Stomach (tissue), 9 donors: ENCODE results near the gene CCDC3. TPM values are rescaled to one million over a fixed set of nuclear protein-coding genes. Genes with fewer than 3 reads are reported as not detected.

Source experiments
- DNase-seq, 2 donors: peaks; one replicate each; pipeline versions ENCODE4 v3.0.0 to v3.0.0-alpha.2; 2013 to 2019
- H3K27ac ChIP-seq, 5 donors: fragments of 200-600 bp in 4 of 5; sonication (generic) in 4 of 5; one replicate each; pipeline ENCODE4 v1.5.1; 2013 to 2019; ENCODE audit warnings: mild to moderate bottlenecking in 1 of 5, moderate library complexity in 1 of 5
- H3K27me3 ChIP-seq, 3 donors: fragments of 200-600 bp; sonication (generic); one replicate each; pipeline ENCODE4 v1.5.1; 2017 to 2019; ENCODE audit warnings: mixed run types in 1 of 3
- H3K36me3 ChIP-seq, 4 donors: fragments of 200-600 bp; sonication (generic); 1 replicate in 3 of 4; 2 replicates in 1 of 4; pipeline ENCODE4 v1.5.1; 2016 to 2019
- H3K4me1 ChIP-seq, 4 donors: fragments of 200-600 bp; sonication (generic); one replicate each; pipeline ENCODE4 v1.5.1; 2016 to 2019
- H3K4me3 ChIP-seq, 4 donors: fragments of 200-600 bp; sonication (generic) in 3 of 4; one replicate each; pipeline ENCODE4 v1.5.1; 2016 to 2019; ENCODE audit warnings: mild to moderate bottlenecking in 1 of 4
- H3K9me3 ChIP-seq, 4 donors: fragments of 200-600 bp; sonication (generic); one replicate each; pipeline ENCODE4 v1.5.1; 2016 to 2019
- CTCF ChIP-seq, 7 experiments: fragments of 450-650 bp in 4 of 7; fragments of 200-600 bp in 3 of 7; sonication (generic) in 3 of 7; IDR thresholded peaks; one replicate each; pipeline ENCODE4 v1.5.1; 2016 to 2019; ENCODE audit warnings: antibody characterized with exemption in 7 of 7, control low read depth in 2 of 7, mild to moderate bottlenecking in 1 of 7
- EP300 ChIP-seq: sonication (generic); formaldehyde crosslinking; IDR thresholded peaks from one replicate; pipeline ENCODE4 v1.6.1; 2017; ENCODE audit warnings: antibody characterized with exemption
- POLR2A ChIP-seq, 4 donors: fragments of 450-650 bp; IDR thresholded peaks; one replicate each; pipeline ENCODE4 v1.6.1; 2016; ENCODE audit warnings: antibody characterized with exemption in 4 of 4, control low read depth in 2 of 4, mild to moderate bottlenecking in 1 of 4, moderate library complexity in 1 of 4
- POLR2AphosphoS5 ChIP-seq, 3 donors: sonication (generic); formaldehyde crosslinking; IDR thresholded peaks; one replicate each; pipeline ENCODE4 v1.6.1; 2016; ENCODE audit warnings: antibody characterized with exemption in 3 of 3
- WGBS, 5 donors: extraction: QIAGEN DNeasy Blood & Tissue Kit in 3 of 5; methylation state at CpG; one replicate each; pipeline versions ENCODE4 v1.1.5 to v1.1.7; 2013 to 2018; 5-methylcytosine and 5-hydroxymethylcytosine counted together
- intact Hi-C: fragments of 100-400 bp; cut with DNase I; formaldehyde crosslinking; loops from one replicate; pipeline ENCODE4 v1.15.1; 2023; ENCODE audit warnings: low total_unique reads
- polyA plus RNA-seq, 3 donors: library from polyadenylated mRNA; stranded (reverse); fragments of 200-250 nt; gene quantifications; one replicate each; pipeline ENCODE4 v1.2.3, GENCODE V29; 2013
- total RNA-seq, 5 donors: library from RNA; depleted of rRNA; stranded (reverse); fragments of >200 nt; gene quantifications; one replicate each; pipeline versions ENCODE4 v1.1.0 to v1.2.3, GENCODE V29; 2014 to 2016
- donor health status: healthy with polysubstance abuse.
- donor health status: Bipolar disorder and iron deficiency.
- donor health status: healthy.

CCDC3 gene
- total and polyA plus RNA-seq, 8 donors = 1.8 to 11.0 (median 4.8) TPM; not detected in 1

- intact Hi-C loops = no loop called here
- no peak for DNase-seq
- no peak overlapping the region for H3K4me3 ChIP-seq
- TF ChIP-seq EP300 (no peak), CTCF (IDR thresholded peaks at IDR 0.05) (no peak), POLR2AphosphoS5 (IDR thresholded peaks at IDR 0.05) (no peak), POLR2A (IDR thresholded peaks at IDR 0.05) (no peak)
- peaks cover 0 to 12% (median 8%) of the 10 kb centered on the region in 4 donors for H3K4me1 ChIP-seq
- 47 to 57% (median 53%) methylated on average over 3 of the region's 3 CpGs for WGBS, 5 donors
- H3K27ac ChIP-seq = no peak overlapping the region
- no peaks in the 10 kb centered on the region for H3K9me3 ChIP-seq
- H3K27me3 ChIP-seq = peaks cover 0 to 48% (median 16%) of the 10 kb centered on the region in 3 donors
- no peaks in the 10 kb centered on the region for H3K36me3 ChIP-seq
Observed at GRCh38 chr10:13006037-13006436, 4.5 kb upstream of the CCDC3 start.

GRCh38 chr10:13003759-13004158 lies 2.2 kb upstream of the CCDC3 start:
- intact Hi-C loops = no loop called here
- Histone ChIP-seq H3K4me3 (no peak overlapping the region), H3K4me1 (peaks cover 0 to 14% (median 10%) of the 10 kb centered on the region in 4 donors), H3K27me3 (peaks cover 0 to 65% (median 20%) of the 10 kb centered on the region in 3 donors), H3K36me3 (no peaks in the 10 kb centered on the region), H3K27ac (no peak overlapping the region), H3K9me3 (no peaks in the 10 kb centered on the region)
- no peak for TF ChIP-seq POLR2AphosphoS5 (IDR thresholded peaks at IDR 0.05)
- no peak for TF ChIP-seq EP300
- no peak for TF ChIP-seq CTCF (IDR thresholded peaks at IDR 0.05)
- no peak for TF ChIP-seq POLR2A (IDR thresholded peaks at IDR 0.05)
- WGBS, 5 donors = 54 to 70% (median 66%) methylated on average over 3 of the region's 3 CpGs
- peak in 1 of 2 donors; percentile 6 for DNase-seq

- Histone ChIP-seq H3K4me3 (no peak overlapping the region), H3K36me3 (no peaks in the 10 kb centered on the region), H3K27me3 (peaks cover 0 to 62% (median 20%) of the 10 kb centered on the region in 3 donors), H3K4me1 (peaks cover 0 to 14% (median 10%) of the 10 kb centered on the region in 4 donors), H3K27ac (no peak overlapping the region), H3K9me3 (no peaks in the 10 kb centered on the region)
- TF ChIP-seq POLR2AphosphoS5 (IDR thresholded peaks at IDR 0.05) = no peak
- TF ChIP-seq EP300 = no peak
- no peak for TF ChIP-seq CTCF (IDR thresholded peaks at IDR 0.05)
- no peak for TF ChIP-seq POLR2A (IDR thresholded peaks at IDR 0.05)
- intact Hi-C loops = no loop called here
- DNase-seq = no peak
Observed at GRCh38 chr10:13003004-13003403, 1.5 kb upstream of the CCDC3 start.

- peaks cover 0 to 53% (median 20%) of the 10 kb centered on the region in 3 donors for H3K27me3 ChIP-seq
Observed at GRCh38 chr10:13001887-13002212, 337 bp upstream of the CCDC3 start.

More at GRCh38 chr10:13001887-13002212, 337 bp upstream of the CCDC3 start:
- Histone ChIP-seq H3K27ac (peak overlapping the region in 1 of 5 donors; percentile 46), H3K9me3 (no peaks in the 10 kb centered on the region), H3K4me1 (peaks cover 0 to 14% (median 10%) of the 10 kb centered on the region in 4 donors), H3K4me3 (peak overlapping the region; percentile 42 to 50 (median 46)), H3K36me3 (no peaks in the 10 kb centered on the region)
- DNase-seq = no peak
- TF ChIP-seq POLR2AphosphoS5 (IDR thresholded peaks at IDR 0.05) (no peak), CTCF (IDR thresholded peaks at IDR 0.05) (no peak), POLR2A (IDR thresholded peaks at IDR 0.05) (no peak), EP300 (no peak)
- 1 to 6% (median 3%) methylated on average over 9 of the region's 9 CpGs for WGBS, 5 donors
- intact Hi-C loops = no loop called here
